Astrocyte of the spinal cord (primary cell): ENCODE measurements around the gene UVRAG.

Experiments used
- DNase-seq: peaks from one replicate; pipeline ENCODE4 v3.0.0; 2011; ENCODE audit warnings: low read depth, low spot score
- H3K4me3 ChIP-seq: 2 replicates; pipeline ENCODE4 v1.5.1; 2011; ENCODE audit warnings: low read depth, mild to moderate bottlenecking, low read length, moderate library complexity
- CTCF ChIP-seq: IDR thresholded peaks from 2 replicates; pipeline ENCODE4 v1.5.1; 2012; ENCODE audit warnings: low read depth, mild to moderate bottlenecking, low read length, inconsistent platforms
- in situ Hi-C: cut with HindIII; loops from 2 replicates; pipeline ENCODE4 v1.10.0; 2017; ENCODE audit warnings: low sequenced_read_pairs

The UVRAG gene

DNA sequence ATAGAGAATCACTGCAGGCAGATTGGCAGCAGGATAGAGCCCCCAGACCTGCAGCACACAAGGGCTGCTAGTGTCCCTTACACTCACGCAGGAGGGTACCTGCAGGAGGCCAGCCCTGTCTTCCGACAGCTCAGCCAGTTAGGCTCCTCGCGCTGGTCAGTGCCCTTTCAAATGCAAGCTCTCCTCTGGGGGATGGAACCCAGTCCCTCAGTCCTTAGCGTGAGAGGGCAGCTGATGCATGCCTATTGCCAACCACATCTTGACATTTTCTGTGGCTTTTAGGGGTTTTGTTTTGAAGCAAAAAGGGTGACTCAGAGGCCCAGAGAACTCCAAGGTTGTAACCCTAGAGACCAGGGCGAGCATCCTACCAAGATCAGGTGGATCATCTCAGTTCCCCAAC is 351.3 kb downstream of the UVRAG start:
- in situ Hi-C loops: no loop called here
- TF ChIP-seq CTCF: no peak
- no peak for DNase-seq
- H3K4me3 ChIP-seq: no peak overlapping the region

- TF ChIP-seq CTCF: no peak
- peak; percentile 5 for DNase-seq
- in situ Hi-C loops: no loop called here
- H3K4me3 ChIP-seq: no peak overlapping the region
Measured at GRCh38 chr11:76167590-76167989, 352.6 kb downstream of the UVRAG start.

DNA sequence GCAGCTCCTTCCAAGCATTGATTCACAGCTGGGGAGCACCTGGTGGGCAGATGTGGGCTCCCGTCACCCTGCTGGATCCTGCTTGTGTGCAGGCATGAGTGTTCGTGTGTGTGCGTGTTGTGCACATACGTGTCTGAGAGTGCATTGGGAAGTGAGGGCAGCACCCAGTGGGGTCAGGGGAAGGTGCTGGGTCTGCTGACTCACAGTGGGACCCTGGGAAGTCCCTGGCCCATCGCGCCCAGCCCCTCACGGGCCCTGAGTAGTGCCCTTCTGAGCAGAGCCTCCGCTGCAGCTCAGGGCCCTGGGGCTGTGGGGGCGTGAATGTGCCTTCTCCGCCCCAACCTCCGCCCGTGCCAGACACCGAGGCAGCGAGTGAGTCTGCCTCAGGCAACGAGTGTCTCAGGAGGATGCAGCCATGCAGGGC is 354.5 kb downstream of the UVRAG start:
- DNase-seq: no peak
- no peak for TF ChIP-seq CTCF
- in situ Hi-C loops: no loop called here
- H3K4me3 ChIP-seq: no peak overlapping the region

- DNase-seq: no peak
- H3K4me3 ChIP-seq: no peak overlapping the region
- TF ChIP-seq CTCF: no peak
- in situ Hi-C loops: no loop called here
Measured at GRCh38 chr11:76170468-76170867, 355.5 kb downstream of the UVRAG start.

- no peak for DNase-seq
- in situ Hi-C loops: no loop called here
- TF ChIP-seq CTCF: no peak
- H3K4me3 ChIP-seq: no peak overlapping the region
Measured at GRCh38 chr11:76172583-76172982, 357.6 kb downstream of the UVRAG start.

DNA sequence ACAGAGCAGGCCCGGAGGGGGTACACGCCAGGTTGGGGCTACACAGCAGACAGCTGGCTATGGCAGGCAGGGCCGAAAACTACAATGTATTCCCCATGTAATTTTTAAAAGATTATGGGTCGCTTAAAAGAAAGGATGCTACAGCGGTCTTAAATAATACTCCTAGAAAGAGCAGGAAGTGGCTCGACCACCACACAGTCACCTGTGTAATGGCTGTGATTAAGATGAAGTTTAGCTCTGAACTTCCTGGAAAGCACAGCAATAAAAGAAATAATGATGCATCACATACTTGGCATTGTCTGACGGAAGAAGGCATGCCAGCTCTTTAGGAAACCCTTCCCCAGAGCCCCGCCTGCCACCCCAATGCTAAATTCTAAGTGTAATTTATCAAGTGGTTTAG is 358.7 kb downstream of the UVRAG start:
- TF ChIP-seq CTCF: no peak
- no peak overlapping the region for H3K4me3 ChIP-seq
- no peak for DNase-seq
- in situ Hi-C loops: no loop called here

GRCh38 chr11:76174330-76174729 is 359.3 kb downstream of the UVRAG start:
- H3K4me3 ChIP-seq: no peak overlapping the region
- TF ChIP-seq CTCF: no peak
- no peak for DNase-seq
- in situ Hi-C loops: no loop called here
